ENCODE results near the gene CLCN7. TPM values are rescaled to one million over a fixed set of nuclear protein-coding genes. Genes with fewer than 3 reads are reported as not detected.

Gene CLCN7
- total and polyA plus RNA-seq, 4 donors: 61.1 to 119 (median 88.0) TPM

DNA sequence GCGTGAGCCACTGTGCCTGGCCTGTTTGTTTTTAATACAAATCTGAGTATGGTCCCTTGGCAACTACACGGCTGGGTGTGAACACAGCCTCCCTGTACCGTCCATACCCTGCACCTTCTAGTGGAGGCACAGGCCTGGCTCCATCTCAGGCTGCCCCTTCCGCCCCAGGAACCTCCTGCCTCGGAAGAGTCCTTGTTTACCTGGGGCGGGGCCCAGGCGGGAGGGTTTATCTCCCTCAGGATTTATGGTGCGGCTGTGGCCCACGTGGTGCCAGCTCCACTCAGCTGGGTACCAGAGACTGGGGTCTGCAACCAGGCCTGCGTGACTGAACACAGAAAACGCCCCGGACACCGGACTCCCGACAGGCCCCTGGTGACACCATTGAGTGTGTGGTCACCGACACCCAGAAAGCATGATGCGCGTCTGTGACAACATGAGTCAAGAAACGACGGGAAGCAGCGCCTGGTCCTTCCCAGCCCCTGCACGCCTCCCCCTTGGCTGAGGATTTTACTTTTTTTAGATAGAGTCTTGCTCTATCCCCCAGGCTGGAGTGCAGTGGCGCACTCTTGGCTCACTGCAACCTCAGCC is 79.3 kb downstream of the CLCN7 start:
- Histone ChIP-seq H3K36me3 (ENCODE audit: control insufficient read depth in 4 of 4, insufficient read depth in 4 of 4, low read length in 4 of 4) (peaks cover 0 to 41% (median 21%) of the 10 kb centered on the region in 4 donors), H3K4me1 (ENCODE audit: control insufficient read depth in 5 of 5, insufficient read depth in 5 of 5, low read length in 5 of 5) (no peaks in the 10 kb centered on the region), H3K27ac (ENCODE audit: low read depth in 1 of 2, low read length in 1 of 2) (no peak overlapping the region), H3K9ac (ENCODE audit: insufficient read depth in 1 of 2, low read length in 2 of 2) (no peak overlapping the region), H3K27me3 (ENCODE audit: control insufficient read depth in 3 of 3, insufficient read depth in 3 of 3, low read length in 2 of 3) (no peaks in the 10 kb centered on the region), H3K9me3 (ENCODE audit: control insufficient read depth in 4 of 4, insufficient read depth in 3 of 4, low read length in 3 of 4) (no peaks in the 10 kb centered on the region), H3K4me3 (no peak overlapping the region)
- TF ChIP-seq, protein P1, sequence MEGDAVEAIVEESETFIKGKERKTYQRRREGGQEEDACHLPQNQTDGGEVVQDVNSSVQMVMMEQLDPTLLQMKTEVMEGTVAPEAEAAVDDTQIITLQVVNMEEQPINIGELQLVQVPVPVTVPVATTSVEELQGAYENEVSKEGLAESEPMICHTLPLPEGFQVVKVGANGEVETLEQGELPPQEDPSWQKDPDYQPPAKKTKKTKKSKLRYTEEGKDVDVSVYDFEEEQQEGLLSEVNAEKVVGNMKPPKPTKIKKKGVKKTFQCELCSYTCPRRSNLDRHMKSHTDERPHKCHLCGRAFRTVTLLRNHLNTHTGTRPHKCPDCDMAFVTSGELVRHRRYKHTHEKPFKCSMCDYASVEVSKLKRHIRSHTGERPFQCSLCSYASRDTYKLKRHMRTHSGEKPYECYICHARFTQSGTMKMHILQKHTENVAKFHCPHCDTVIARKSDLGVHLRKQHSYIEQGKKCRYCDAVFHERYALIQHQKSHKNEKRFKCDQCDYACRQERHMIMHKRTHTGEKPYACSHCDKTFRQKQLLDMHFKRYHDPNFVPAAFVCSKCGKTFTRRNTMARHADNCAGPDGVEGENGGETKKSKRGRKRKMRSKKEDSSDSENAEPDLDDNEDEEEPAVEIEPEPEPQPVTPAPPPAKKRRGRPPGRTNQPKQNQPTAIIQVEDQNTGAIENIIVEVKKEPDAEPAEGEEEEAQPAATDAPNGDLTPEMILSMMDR (IDR thresholded peaks at IDR 0.05; ENCODE audit: control extremely low read depth, extremely low read depth): no peak
- no peak for DNase-seq
- 93 to 94% methylated on average over 22 of the region's 22 CpGs for WGBS, 2 donors
- ATAC-seq (ENCODE audit: insufficient read depth, low FRiP score): no peak

Other genes with a start within 250 kb of the CLCN7 start
- 1 to 10 TPM in 1 of 2 donors, not detected in 1; 2.9 TPM for gene TPSG1, start 249.8 kb downstream of the CLCN7 start, total RNA-seq
- gene TPSG1, start 249.8 kb downstream of the CLCN7 start, polyA plus RNA-seq: under 1 TPM; 0.03 to 0.71 TPM
- 100 to 1,000 TPM in 1 of 2 donors, under 1 TPM in 1; 0.46 to 154 TPM for gene TPSB2, start 244.8 kb downstream of the CLCN7 start, total RNA-seq
- 10 to 100 TPM; 12.9 to 91.5 TPM for gene TPSB2, start 244.8 kb downstream of the CLCN7 start, polyA plus RNA-seq
- gene TPSAB1, start 234.3 kb downstream of the CLCN7 start, total RNA-seq: 100 to 1,000 TPM in 1 of 2 donors, not detected in 1; 129 TPM
- gene TPSAB1, start 234.3 kb downstream of the CLCN7 start, polyA plus RNA-seq: 10 to 100 TPM; 10.1 to 89.3 TPM
- 1 to 10 TPM in 1 of 2 donors, not detected in 1; 7.0 TPM for gene TPSD1, start 219.0 kb downstream of the CLCN7 start, total RNA-seq
- gene TPSD1, start 219.0 kb downstream of the CLCN7 start, polyA plus RNA-seq: 1 to 10 TPM in 1 of 2 donors, under 1 TPM in 1; 0.54 to 2.9 TPM
- gene UBE2I, start 165.4 kb downstream of the CLCN7 start, total RNA-seq: 10 to 100 TPM; 91.2 to 96.8 TPM
- 10 to 100 TPM; 63.9 to 71.7 TPM for gene UBE2I, start 165.4 kb downstream of the CLCN7 start, polyA plus RNA-seq
- 10 to 100 TPM; 15.9 to 46.6 TPM for gene BAIAP3, start 141.4 kb downstream of the CLCN7 start, total RNA-seq
- 1 to 10 TPM; 4.5 to 7.9 TPM for gene BAIAP3, start 141.4 kb downstream of the CLCN7 start, polyA plus RNA-seq
- 10 to 100 TPM; 32.5 to 66.4 TPM for gene TSR3, start 123.2 kb downstream of the CLCN7 start, total RNA-seq
- 10 to 100 TPM; 54.7 to 58.5 TPM for gene TSR3, start 123.2 kb downstream of the CLCN7 start, polyA plus RNA-seq
- gene GNPTG, start 123.1 kb downstream of the CLCN7 start, total RNA-seq: 10 to 100 TPM; 34.8 to 80.1 TPM
- 10 to 100 TPM; 75.5 to 92.7 TPM for gene GNPTG, start 123.1 kb downstream of the CLCN7 start, polyA plus RNA-seq
- gene UNKL, start 60.3 kb downstream of the CLCN7 start, total RNA-seq: 10 to 100 TPM; 21.8 to 31.2 TPM
- gene UNKL, start 60.3 kb downstream of the CLCN7 start, polyA plus RNA-seq: 10 to 100 TPM in 1 of 2 donors, 1 to 10 TPM in 1; 7.9 to 11.9 TPM
- 10 to 100 TPM in 1 of 2 donors, 1 to 10 TPM in 1; 6.4 to 12.8 TPM for gene UQCC4, start 54.3 kb downstream of the CLCN7 start, total RNA-seq
- gene UQCC4, start 54.3 kb downstream of the CLCN7 start, polyA plus RNA-seq: 10 to 100 TPM; 12.2 to 30.6 TPM
- under 1 TPM; 0.46 to 0.57 TPM for gene PERCC1, start 44.0 kb downstream of the CLCN7 start, total RNA-seq
- under 1 TPM in 1 of 2 donors, not detected in 1; 0.12 TPM for gene PERCC1, start 44.0 kb downstream of the CLCN7 start, polyA plus RNA-seq
- 1 to 10 TPM in 1 of 2 donors, under 1 TPM in 1; 0.63 to 1.3 TPM for gene CCDC154, start 30.5 kb downstream of the CLCN7 start, total RNA-seq
- gene CCDC154, start 30.5 kb downstream of the CLCN7 start, polyA plus RNA-seq: 1 to 10 TPM; 1.5 to 4.5 TPM
- under 1 TPM; 0.25 to 0.31 TPM for gene PTX4, start 13.9 kb upstream of the CLCN7 start, total RNA-seq
- under 1 TPM in 1 of 2 donors, not detected in 1; 0.02 TPM for gene PTX4, start 13.9 kb upstream of the CLCN7 start, polyA plus RNA-seq
- 10 to 100 TPM; 24.4 to 46.3 TPM for gene TELO2, start 18.3 kb upstream of the CLCN7 start, total RNA-seq
- gene TELO2, start 18.3 kb upstream of the CLCN7 start, polyA plus RNA-seq: 10 to 100 TPM; 39.2 to 64.2 TPM
- gene TMEM204, start 58.6 kb upstream of the CLCN7 start, total RNA-seq: 10 to 100 TPM; 24.7 to 49.2 TPM
- gene TMEM204, start 58.6 kb upstream of the CLCN7 start, polyA plus RNA-seq: 100 to 1,000 TPM in 1 of 2 donors, 10 to 100 TPM in 1; 31.6 to 116 TPM
- gene IFT140, start 137.0 kb upstream of the CLCN7 start, total RNA-seq: 10 to 100 TPM; 42.4 to 48.5 TPM
- gene IFT140, start 137.0 kb upstream of the CLCN7 start, polyA plus RNA-seq: 10 to 100 TPM; 13.6 to 24.8 TPM
- 10 to 100 TPM; 16.3 to 20.4 TPM for gene CRAMP1, start 137.3 kb upstream of the CLCN7 start, total RNA-seq
- gene CRAMP1, start 137.3 kb upstream of the CLCN7 start, polyA plus RNA-seq: 1 to 10 TPM; 6.6 to 8.7 TPM
- gene JPT2, start 203.3 kb upstream of the CLCN7 start, total RNA-seq: 10 to 100 TPM; 53.4 to 71.9 TPM
- 10 to 100 TPM; 28.7 to 49.7 TPM for gene JPT2, start 203.3 kb upstream of the CLCN7 start, polyA plus RNA-seq
- 10 to 100 TPM; 51.5 to 75.7 TPM for gene MAPK8IP3, start 231.2 kb upstream of the CLCN7 start, total RNA-seq
- gene MAPK8IP3, start 231.2 kb upstream of the CLCN7 start, polyA plus RNA-seq: 10 to 100 TPM; 40.3 to 76.7 TPM

All from lung (tissue), 12 donors.